GM21737 (cell line): Measurements from ENCODE around the gene TMEM121B.
"Not testable (repeated sequence)": the region's sequence is repeated elsewhere in the genome, so short reads cannot be mapped to it uniquely, and the experiment has no call there.

ENCODE experiments used
- ATAC-seq: cut with Tn5 transposase; IDR thresholded peaks from one replicate; pipeline ENCODE4 v1.9.1; 2021; ENCODE audit warnings: mild to moderate bottlenecking, moderate library complexity; ENCODE audit not compliant: unreplicated experiment

Gene TMEM121B

GRCh38 chr22:17121233-17122195 lies at the start of gene TMEM121B:
TMEM121B (minus strand) TSS chr22:17121360; CDS start chr22:17121127, 233 bp downstream.
- no peak for ATAC-seq

- ATAC-seq = no peak
These were observed 46.3 kb upstream of the TMEM121B start for GRCh38 chr22:17167486-17167885.

- ATAC-seq = no peak
These were observed 43.3 kb upstream of the TMEM121B start for GRCh38 chr22:17164392-17165024.

GRCh38 chr22:17162731-17163130 lies 41.6 kb upstream of the TMEM121B start:
- ATAC-seq = no peak

GRCh38 chr22:17161991-17162390 lies 40.8 kb upstream of the TMEM121B start:
- no peak for ATAC-seq

- peak; percentile 46 for ATAC-seq
These were observed 38.4 kb upstream of the TMEM121B start for GRCh38 chr22:17159504-17159951.

GRCh38 chr22:17158568-17159503 lies 37.7 kb upstream of the TMEM121B start, which contains the start of gene HDHD5:
HDHD5 (minus strand) TSS chr22:17159277; CDS start chr22:17159251, 26 bp downstream.
- ATAC-seq = peak; percentile 71

- no peak for ATAC-seq
These were observed 37.0 kb upstream of the TMEM121B start for GRCh38 chr22:17158176-17158567.

- ATAC-seq = no peak
These were observed 36.6 kb upstream of the TMEM121B start for GRCh38 chr22:17157714-17158113.

GRCh38 chr22:17155941-17156340 lies 34.8 kb upstream of the TMEM121B start:
- ATAC-seq = no peak

GRCh38 chr22:17152971-17153370 lies 31.8 kb upstream of the TMEM121B start:
- ATAC-seq = no peak

- no peak for ATAC-seq
These were observed 31.2 kb upstream of the TMEM121B start for GRCh38 chr22:17152340-17152739.

GRCh38 chr22:17149076-17149815 lies 28.1 kb upstream of the TMEM121B start:
- ATAC-seq = no peak

GRCh38 chr22:17147458-17147857 lies 26.3 kb upstream of the TMEM121B start:
- not testable (repeated sequence) for ATAC-seq

GRCh38 chr22:17145021-17145680 lies 24.0 kb upstream of the TMEM121B start:
- no peak for ATAC-seq

- no peak for ATAC-seq
These were observed 22.7 kb upstream of the TMEM121B start for GRCh38 chr22:17143826-17144225.

GRCh38 chr22:17143101-17143500 lies 21.9 kb upstream of the TMEM121B start:
- ATAC-seq = no peak

- ATAC-seq = no peak
These were observed 19.9 kb upstream of the TMEM121B start for GRCh38 chr22:17140826-17141766.
